ENCODE data around the gene PAPOLG.
"Not testable (repeated sequence)": the region's sequence is repeated elsewhere in the genome, so short reads cannot be mapped to it uniquely, and the experiment has no call there.

DNA sequence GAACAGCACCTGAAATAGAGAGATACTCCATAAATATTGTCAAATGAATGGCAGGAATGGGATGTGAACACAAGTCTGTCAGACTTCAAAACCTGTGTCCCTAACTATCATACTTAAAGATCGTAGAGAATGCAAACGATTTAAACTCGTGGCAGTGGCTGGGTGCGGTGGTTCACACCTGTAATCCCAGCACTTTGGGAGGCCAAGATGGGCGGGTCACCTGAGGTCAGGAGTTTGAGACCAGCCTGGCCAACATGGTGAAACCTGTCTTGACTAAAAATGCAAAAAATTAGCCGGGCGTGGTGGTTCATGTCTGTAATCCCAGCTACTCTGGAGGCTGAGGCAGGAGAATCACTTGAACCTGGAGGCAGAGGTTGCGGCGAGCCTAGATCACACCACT, 61.1 kb downstream of the PAPOLG start:
- not testable (repeated sequence) for TF ChIP-seq POLR2AphosphoS5 (IDR thresholded peaks at IDR 0.05; ENCODE audit: insufficient read depth, low read depth, low read length); MAX (IDR thresholded peaks at IDR 0.05; ENCODE audit: insufficient read depth, insufficient read length)
